HG03095 (cell line): ENCODE data around the gene ZNF525.
"Not testable (repeated sequence)": the region's sequence is repeated elsewhere in the genome, so short reads cannot be mapped to it uniquely, and the experiment has no call there.

Source experiments
- ATAC-seq: cut with Tn5 transposase; IDR thresholded peaks from one replicate; pipeline ENCODE4 v1.9.1; 2021; ENCODE audit warnings: moderate library complexity; ENCODE audit not compliant: unreplicated experiment

ZNF525 gene

DNA sequence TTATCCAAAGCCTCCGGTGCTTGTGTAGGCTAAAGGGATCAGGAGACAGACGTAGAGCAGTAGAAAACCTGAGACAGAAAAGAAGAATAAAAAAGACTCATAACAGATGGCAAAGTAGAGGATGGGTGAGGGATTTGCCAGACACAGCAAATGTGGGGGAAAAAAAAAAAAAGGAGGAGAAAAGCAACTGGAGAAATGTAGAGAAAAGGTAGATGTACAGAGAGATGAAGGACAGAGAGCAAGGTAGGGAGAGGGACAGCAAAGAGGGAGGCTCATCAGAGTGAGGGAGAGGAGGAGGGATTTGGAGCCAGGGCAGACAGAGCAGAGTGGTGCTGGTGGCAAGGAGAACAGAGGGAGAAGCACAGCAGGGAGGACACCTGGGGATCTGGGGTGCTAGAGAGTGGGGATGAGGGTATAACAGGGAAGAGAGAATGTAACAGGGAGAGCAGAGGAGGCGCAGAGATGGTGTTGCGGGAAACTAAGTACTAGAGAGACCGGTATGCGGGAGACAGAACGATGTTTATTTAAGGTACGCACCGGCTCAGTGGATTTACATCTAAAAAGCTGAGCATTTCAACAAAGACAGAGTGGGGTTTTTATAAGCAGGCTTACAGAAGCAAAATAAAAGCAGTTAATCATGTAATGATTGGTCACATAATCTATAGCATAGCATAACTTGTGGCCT lies 30.5 kb downstream of the ZNF525 start:
- ATAC-seq, result not testable (repeated sequence)

DNA sequence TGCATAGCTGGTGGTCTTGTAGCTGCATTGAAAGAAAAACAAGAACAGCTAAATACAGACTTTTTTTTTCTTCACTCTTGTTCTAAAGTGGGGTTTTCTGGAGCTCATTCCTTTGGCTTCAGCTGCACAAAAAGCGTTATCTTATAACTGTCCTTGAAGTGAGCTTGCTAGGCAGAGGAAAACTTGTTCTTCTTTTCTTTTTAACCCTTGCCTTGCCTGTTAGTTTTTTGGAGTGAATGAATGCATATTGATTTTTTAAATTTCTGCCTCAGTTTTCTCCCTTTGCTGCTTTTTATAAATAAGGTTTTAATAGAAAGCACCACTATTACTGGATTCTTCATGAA lies 31.0 kb downstream of the ZNF525 start:
- ATAC-seq, result no peak

DNA sequence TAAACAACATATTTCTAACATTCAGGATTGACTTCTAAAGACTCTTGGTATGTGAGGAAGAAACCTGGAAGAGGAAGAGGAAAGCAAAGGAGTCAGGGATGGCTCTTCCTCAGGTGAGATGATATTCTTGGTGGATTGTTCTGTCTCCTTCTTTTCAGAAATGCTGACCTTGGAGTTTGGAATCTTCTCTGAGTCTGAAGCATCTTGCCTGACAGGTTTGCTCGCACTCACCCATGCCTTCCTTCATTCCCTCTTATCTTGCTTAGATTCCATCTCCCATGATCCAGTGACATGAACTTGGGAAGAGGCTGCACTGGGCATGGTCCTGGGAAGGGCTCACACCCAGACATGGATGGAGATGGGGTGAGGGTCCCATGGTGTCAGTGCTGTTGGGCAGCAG lies 32.4 kb downstream of the ZNF525 start:
- not testable (repeated sequence) for ATAC-seq

DNA sequence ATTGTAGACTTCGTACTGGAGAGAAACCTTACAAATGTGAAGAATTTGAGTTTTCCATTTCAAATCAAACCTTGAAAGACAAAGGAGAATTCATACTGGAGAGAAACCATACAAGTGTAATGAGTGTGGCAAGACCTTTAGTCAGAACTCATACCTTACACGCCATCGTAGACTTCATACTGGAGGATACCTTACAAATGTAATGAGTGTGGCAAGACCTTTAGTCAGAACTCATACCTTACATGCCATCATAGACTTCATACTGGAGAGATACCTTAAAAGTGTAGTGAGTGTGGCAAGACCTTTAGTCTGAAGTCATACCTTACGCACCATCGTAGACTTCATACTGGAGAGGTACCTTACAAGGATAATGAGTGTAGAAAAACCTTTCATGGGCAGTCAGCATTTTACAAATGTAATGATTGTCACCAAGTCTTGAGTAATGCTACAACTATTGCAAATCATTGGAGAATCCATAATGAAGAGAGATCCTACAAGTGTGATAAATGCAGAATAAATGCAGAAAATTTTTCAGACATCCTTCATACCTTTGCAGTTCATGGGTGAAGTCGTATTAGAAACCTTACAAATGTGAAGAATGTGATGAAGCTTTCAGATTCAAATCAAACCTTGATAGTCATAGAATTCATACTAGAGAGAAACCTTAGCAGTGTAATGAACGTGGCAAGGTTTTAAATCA lies 44.1 kb downstream of the ZNF525 start:
- ATAC-seq, result no peak

DNA sequence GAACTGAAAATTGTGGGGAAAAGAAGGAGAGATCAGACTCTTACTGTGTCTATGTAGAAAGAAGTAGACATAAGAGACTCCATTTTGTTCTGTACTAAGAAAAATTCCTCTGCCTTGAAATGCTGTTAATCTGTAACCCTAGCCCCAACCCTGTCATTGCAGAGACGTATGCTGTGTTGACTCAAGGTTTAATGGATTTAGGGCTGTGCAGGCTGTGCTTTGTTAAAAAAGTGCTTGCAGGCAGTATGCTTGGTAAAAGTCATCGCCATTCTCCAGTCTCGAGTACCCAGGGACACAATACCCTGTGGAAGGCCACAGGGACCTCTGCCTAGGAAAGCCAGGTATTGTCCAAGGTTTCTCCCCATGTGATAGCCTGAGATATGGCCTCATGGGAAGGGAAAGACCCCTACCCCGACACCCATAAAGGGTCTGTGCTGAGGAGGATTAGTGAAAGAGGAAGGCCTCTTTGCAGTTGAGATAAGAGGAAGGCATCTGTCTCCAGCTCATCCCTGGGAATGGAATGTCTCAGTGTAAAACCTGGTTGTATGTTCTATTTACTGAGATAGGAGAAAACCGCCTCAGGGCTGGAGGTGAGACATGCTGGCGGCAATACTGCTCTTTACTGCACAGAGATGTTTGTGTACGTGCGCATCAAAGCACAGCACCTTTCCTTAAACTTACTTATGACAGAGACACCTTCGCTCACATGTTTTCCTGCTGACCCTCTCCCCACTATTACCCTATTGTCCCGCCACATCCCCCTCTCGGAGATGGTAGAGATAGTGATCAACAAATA lies 55.2 kb downstream of the ZNF525 start:
- ATAC-seq, result not testable (repeated sequence)

DNA sequence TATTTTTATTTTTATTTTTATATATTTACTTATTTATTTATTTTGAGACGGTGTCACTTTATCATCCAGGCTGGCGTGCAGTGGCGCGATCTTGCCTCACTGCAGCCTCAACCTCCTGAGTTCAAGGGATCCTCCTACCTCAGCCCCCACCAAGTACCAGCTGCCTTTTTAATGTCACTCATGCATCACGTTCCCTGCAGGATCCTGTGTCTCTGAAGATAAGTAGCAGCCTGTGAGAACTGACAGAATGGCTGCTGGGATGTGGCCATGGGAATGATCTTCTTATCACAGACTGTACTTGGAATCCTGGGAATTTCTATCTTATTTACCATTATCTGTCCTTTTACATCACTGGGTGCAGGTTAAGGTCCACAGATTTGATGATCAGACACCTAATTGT lies 57.0 kb downstream of the ZNF525 start:
- no peak for ATAC-seq

DNA sequence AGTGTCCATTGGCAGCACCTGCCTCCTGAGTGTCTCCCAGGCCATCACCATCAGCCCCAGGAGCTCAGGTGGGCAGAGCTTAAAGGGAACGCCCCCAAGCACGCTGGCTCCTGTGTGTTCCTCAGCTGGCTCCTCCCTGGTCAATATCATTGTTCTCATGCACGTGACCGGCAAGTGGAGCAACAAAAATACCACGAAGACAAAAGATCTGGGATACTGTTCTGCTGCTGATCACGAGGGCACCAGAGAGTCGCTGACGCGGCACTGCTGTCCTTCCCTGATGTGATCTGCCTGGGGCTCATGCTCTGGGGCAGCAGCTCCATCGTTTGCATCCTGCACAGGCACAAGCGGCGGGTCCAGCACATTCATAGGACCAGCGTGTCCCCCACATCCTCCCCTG lies 57.6 kb downstream of the ZNF525 start:
- ATAC-seq, result not testable (repeated sequence)

DNA sequence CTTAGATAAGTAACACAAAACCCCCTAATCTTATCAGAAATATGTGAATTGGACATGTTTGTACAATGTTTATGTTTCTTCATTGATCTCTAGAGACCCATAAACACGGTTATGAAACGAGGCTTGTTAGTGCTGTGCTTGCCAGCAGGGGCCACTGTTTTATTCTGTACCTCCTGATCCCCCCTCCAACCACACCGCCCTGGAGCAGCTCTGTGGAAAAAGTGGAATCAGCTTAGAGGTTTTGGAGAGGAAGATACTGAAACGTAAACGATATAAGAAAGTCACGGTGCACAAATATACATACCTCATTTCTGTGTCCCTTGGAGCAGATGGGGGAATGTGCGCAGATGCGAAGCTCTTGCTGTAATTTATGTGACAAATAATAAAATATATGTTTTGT lies 58.2 kb downstream of the ZNF525 start:
- ATAC-seq, result not testable (repeated sequence)

DNA sequence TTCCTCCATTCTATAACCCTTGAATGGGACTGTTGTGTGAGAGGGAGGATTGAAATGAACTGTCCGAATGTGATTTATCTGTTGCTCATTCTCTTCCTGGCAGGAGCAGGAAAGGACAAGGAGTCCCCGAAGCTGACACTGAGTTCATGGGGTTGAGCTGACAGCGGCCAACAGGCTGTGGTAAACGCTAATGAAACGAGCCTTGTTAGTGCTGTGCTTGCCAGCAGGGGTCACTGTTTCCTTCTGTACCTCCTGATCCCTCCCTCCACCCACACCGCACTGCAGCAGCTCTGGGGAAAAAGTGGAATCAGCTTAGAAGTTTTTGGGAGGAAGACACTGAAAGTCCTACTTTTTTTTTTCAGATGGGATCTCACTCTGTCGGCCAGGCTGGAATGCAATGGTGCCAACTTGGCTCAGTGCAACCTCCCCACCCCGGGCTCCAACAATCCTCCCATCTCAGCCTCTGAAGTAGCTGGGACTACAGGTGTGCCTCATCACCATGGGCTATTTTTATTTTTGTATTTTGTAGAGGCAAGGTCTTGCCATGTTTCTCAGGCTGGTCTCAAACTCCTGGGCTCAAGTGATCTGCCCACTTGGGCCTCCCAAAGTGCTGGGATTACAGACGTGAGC lies 59.6 kb downstream of the ZNF525 start:
- no peak for ATAC-seq

DNA sequence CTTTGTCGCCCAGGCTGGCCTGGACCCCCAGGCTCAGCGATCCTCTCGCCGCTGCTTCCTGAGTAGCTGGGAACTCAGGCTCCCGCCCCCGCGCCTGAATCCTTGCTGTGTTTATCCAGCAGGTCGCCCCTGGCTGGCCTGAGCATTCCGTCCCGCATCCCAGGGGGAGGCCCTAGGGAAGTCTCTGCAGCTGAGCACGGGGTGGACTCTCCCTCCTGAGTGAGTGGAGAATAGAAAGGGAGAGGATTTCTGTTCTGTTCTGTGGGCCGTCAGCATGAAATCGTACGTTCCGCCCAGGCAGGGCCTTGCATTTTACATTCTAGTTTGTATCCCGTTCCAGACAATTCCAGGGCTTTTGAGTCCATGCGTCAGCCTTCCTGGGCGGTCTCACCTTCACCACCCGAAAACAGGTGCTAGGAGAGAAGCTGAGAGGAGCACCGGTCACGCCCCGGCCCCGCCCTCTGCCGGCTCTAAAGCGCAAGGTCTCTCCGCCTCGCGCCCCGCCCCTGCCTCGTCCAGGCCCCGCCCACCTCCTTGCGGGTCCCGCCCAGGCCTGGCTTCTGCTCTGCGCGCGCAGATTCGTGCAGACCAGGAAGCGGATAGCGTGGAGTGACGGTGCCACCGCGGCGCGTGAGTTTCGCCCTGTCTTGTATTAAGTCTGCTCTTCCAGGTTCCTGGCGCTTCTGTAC lies 66.0 kb downstream of the ZNF525 start, which contains the start of gene ZNF761:
Gene ZNF761, plus strand, starts transcription at position 586 of the 689 bp plus-strand sequence. CDS start 15,285 bp downstream, outside the sequence.
- ATAC-seq, result peak; percentile 90

DNA sequence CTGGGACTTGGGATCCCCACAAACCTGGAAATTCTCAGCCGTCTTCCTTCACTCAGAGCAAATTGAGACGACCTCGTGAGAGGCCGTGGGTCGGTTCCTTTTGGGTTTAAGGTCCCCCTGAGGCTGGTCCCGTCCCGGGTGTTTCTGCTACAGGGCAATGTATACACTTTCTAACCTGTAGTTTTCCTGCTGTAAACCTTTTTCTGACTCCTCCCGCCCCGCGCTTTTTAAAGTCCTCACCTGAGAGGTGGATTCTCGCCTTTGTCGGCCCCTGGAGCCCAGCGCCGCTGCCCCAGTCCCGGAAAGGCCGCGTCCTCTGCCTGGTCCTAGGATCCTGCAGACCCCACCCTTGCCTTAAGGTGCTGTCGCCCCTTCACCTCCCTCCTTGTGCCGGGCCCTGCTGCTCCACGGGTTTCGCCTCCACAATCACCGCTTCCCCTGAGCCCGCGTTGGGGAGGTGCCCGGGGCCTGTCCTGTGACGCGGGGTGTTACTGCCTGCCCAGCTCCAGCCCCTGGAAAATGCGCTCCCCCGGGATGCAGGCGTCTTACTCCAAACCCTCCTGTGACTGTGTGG lies 66.7 kb downstream of the ZNF525 start:
- ATAC-seq, result peak; percentile 30
